Breast epithelium (tissue), 4 donors: Measurements from ENCODE around the gene EFNA5. TPM values are rescaled to one million over a fixed set of nuclear protein-coding genes. Genes with fewer than 3 reads are reported as not detected.
"Not testable (repeated sequence)": the region's sequence is repeated elsewhere in the genome, so short reads cannot be mapped to it uniquely, and the experiment has no call there.

Source experiments
- DNase-seq, 2 donors: peaks; one replicate each; pipeline ENCODE4 v3.0.0-alpha.2; 2019; ENCODE audit warnings: low spot score in 2 of 2
- H3K27ac ChIP-seq, 2 donors: fragments of 200-600 bp; sonication (generic) in 1 of 2; one replicate each; pipeline ENCODE4 v1.5.1; 2016 to 2019; ENCODE audit warnings: mild to moderate bottlenecking in 1 of 2
- H3K27me3 ChIP-seq, 2 donors: fragments of 200-600 bp; sonication (generic) in 1 of 2; one replicate each; pipeline versions ENCODE4 v1.5.1 to v1.6.0; 2017 to 2019; ENCODE audit warnings: control low read depth in 1 of 2, mild to moderate bottlenecking in 1 of 2
- H3K36me3 ChIP-seq: fragments of 200-600 bp; one replicate; pipeline ENCODE4 v1.5.1; 2019
- H3K4me1 ChIP-seq, 2 donors: fragments of 200-600 bp; sonication (generic); one replicate each; pipeline ENCODE4 v1.5.1; 2016 to 2019; ENCODE audit warnings: control low read depth in 1 of 2
- H3K4me3 ChIP-seq, 3 donors: fragments of 200-600 bp; sonication (generic); 1 replicate in 2 of 3; 2 replicates in 1 of 3; pipeline ENCODE4 v1.5.1; 2016 to 2019; ENCODE audit warnings: mild to moderate bottlenecking in 3 of 3, moderate library complexity in 2 of 3
- H3K9me3 ChIP-seq, 2 donors: fragments of 200-600 bp; sonication (generic) in 1 of 2; one replicate each; pipeline ENCODE4 v1.5.1; 2016 to 2019; ENCODE audit warnings: control low read depth in 1 of 2
- CTCF ChIP-seq, 3 donors: fragments of 450-650 bp; IDR thresholded peaks; one replicate each; pipeline ENCODE4 v1.5.1; 2016 to 2017; ENCODE audit warnings: antibody characterized with exemption in 3 of 3, mild to moderate bottlenecking in 3 of 3, moderate library complexity in 3 of 3
- POLR2A ChIP-seq: fragments of 450-650 bp; IDR thresholded peaks from one replicate; pipeline ENCODE4 v1.6.1; 2016; ENCODE audit warnings: antibody characterized with exemption, mild to moderate bottlenecking, moderate library complexity
- POLR2AphosphoS5 ChIP-seq, 3 donors: sonication (generic); formaldehyde crosslinking; IDR thresholded peaks; one replicate each; pipeline ENCODE4 v1.6.1; 2017; ENCODE audit warnings: antibody characterized with exemption in 3 of 3
- intact Hi-C: fragments of 100-400 bp; cut with DNase I; formaldehyde crosslinking; loops from one replicate; pipeline ENCODE4 v1.15.1; 2023; ENCODE audit warnings: low total_unique reads
- total RNA-seq, 3 donors: library from RNA; depleted of rRNA; stranded (reverse); fragments of >200 nt; gene quantifications; one replicate each; pipeline ENCODE4 v1.1.0, GENCODE V29; 2016

The EFNA5 gene
- total RNA-seq, 3 donors from 2014 or later = 12.1 to 34.2 (median 12.3) TPM

- Histone ChIP-seq H3K27me3 (no peaks in the 10 kb centered on the region), H3K36me3 (no peaks in the 10 kb centered on the region), H3K4me1 (peaks cover 0 to 3% of the 10 kb centered on the region in 2 donors), H3K9me3 (no peaks in the 10 kb centered on the region), H3K4me3 (no peak overlapping the region), H3K27ac (peak overlapping the region; percentile 27 to 60)
- TF ChIP-seq CTCF (IDR thresholded peaks at IDR 0.05) = no peak
- peak in 2 of 3 donors; percentile 53 to 55 for TF ChIP-seq POLR2AphosphoS5 (IDR thresholded peaks at IDR 0.05)
- intact Hi-C loops = no loop called here
- peak in 1 of 2 donors; percentile 56 for DNase-seq
These were observed 308.8 kb downstream of the EFNA5 start for GRCh38 chr5:107361945-107362344.

- no peak for DNase-seq
- intact Hi-C loops = no loop called here
- no peaks in the 10 kb centered on the region for H3K9me3 ChIP-seq
- no peaks in the 10 kb centered on the region for H3K36me3 ChIP-seq
- TF ChIP-seq CTCF (IDR thresholded peaks at IDR 0.05) (no peak), POLR2A (no peak), POLR2AphosphoS5 (IDR thresholded peaks at IDR 0.05) (no peak)
- H3K4me3 ChIP-seq = no peak overlapping the region
- peak overlapping the region in 1 of 2 donors; percentile 8 for H3K27ac ChIP-seq
- H3K27me3 ChIP-seq = no peaks in the 10 kb centered on the region
- H3K4me1 ChIP-seq = peaks cover 0 to 3% of the 10 kb centered on the region in 2 donors
These were observed 310.9 kb downstream of the EFNA5 start for GRCh38 chr5:107359916-107360234.

GRCh38 chr5:107359033-107359915, 311.5 kb downstream of the EFNA5 start:
- H3K27me3 ChIP-seq = no peaks in the 10 kb centered on the region
- H3K4me1 ChIP-seq = peaks cover 0 to 3% of the 10 kb centered on the region in 2 donors
- intact Hi-C loops = no loop called here
- H3K36me3 ChIP-seq = no peaks in the 10 kb centered on the region
- H3K27ac ChIP-seq = peak overlapping the region; percentile 8 to 27
- TF ChIP-seq POLR2AphosphoS5 (IDR thresholded peaks at IDR 0.05) (no peak), CTCF (IDR thresholded peaks at IDR 0.05) (no peak), POLR2A (no peak)
- no peaks in the 10 kb centered on the region for H3K9me3 ChIP-seq
- no peak for DNase-seq
- H3K4me3 ChIP-seq = no peak overlapping the region

GRCh38 chr5:107356891-107357290, 313.8 kb downstream of the EFNA5 start:
- Histone ChIP-seq H3K4me3 (no peak overlapping the region), H3K36me3 (no peaks in the 10 kb centered on the region), H3K27me3 (no peaks in the 10 kb centered on the region), H3K9me3 (no peaks in the 10 kb centered on the region), H3K4me1 (peaks cover 0 to 3% of the 10 kb centered on the region in 2 donors), H3K27ac (no peak overlapping the region)
- intact Hi-C loops = no loop called here
- TF ChIP-seq POLR2AphosphoS5 (IDR thresholded peaks at IDR 0.05) (no peak), POLR2A (no peak), CTCF (IDR thresholded peaks at IDR 0.05) (no peak)
- no peak for DNase-seq

- H3K36me3 ChIP-seq = no peaks in the 10 kb centered on the region
- no peaks in the 10 kb centered on the region for H3K9me3 ChIP-seq
- H3K27me3 ChIP-seq = no peaks in the 10 kb centered on the region
- TF ChIP-seq POLR2AphosphoS5 (IDR thresholded peaks at IDR 0.05) (no peak), CTCF (IDR thresholded peaks at IDR 0.05) (no peak), POLR2A (no peak)
- no peaks in the 10 kb centered on the region for H3K4me1 ChIP-seq
- intact Hi-C loops = no loop called here
- no peak overlapping the region for H3K4me3 ChIP-seq
- no peak for DNase-seq
- H3K27ac ChIP-seq = no peak overlapping the region
These were observed 318.2 kb downstream of the EFNA5 start for GRCh38 chr5:107352576-107352975.

GRCh38 chr5:107346580-107346979, 324.2 kb downstream of the EFNA5 start:
- H3K27me3 ChIP-seq, intact Hi-C loops, H3K4me3 ChIP-seq, DNase-seq, H3K27ac ChIP-seq, H3K4me1 ChIP-seq, H3K36me3 ChIP-seq: not testable (repeated sequence)
- peaks cover 5 to 19% of the 10 kb centered on the region in 2 donors for H3K9me3 ChIP-seq
